ENCODE results near the gene MOB1B.
"Not testable (repeated sequence)": the region's sequence is repeated elsewhere in the genome, so short reads cannot be mapped to it uniquely, and the experiment has no call there.

Gene MOB1B

DNA sequence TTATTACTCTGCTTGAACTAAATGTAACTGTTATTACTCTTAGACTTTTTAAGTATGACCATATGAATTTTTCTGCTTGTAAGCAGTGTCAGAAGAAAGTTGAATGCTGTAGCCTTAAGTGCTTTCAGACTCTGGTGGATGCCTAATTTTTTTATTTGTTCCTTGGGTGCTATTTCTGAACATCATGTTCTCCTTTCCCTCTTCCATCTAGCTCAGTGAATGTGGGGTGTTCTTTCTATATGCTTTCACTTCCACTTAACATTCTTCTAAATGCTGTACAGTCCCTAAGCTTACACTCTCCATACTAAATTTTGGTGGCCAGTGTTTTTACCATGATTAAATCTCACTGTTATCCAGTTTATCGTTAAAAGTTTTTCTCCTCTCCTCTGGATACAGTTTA, 94.9 kb downstream of the MOB1B start:
- TF ChIP-seq, protein P1, sequence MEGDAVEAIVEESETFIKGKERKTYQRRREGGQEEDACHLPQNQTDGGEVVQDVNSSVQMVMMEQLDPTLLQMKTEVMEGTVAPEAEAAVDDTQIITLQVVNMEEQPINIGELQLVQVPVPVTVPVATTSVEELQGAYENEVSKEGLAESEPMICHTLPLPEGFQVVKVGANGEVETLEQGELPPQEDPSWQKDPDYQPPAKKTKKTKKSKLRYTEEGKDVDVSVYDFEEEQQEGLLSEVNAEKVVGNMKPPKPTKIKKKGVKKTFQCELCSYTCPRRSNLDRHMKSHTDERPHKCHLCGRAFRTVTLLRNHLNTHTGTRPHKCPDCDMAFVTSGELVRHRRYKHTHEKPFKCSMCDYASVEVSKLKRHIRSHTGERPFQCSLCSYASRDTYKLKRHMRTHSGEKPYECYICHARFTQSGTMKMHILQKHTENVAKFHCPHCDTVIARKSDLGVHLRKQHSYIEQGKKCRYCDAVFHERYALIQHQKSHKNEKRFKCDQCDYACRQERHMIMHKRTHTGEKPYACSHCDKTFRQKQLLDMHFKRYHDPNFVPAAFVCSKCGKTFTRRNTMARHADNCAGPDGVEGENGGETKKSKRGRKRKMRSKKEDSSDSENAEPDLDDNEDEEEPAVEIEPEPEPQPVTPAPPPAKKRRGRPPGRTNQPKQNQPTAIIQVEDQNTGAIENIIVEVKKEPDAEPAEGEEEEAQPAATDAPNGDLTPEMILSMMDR (IDR thresholded peaks at IDR 0.05; ENCODE audit: low read depth, low read length): no peak
- H3K4me3 ChIP-seq (replicated peaks in 1 of 2; ENCODE audit: low read depth in 2 of 2, low read length in 2 of 2): no peak overlapping the region
- no peak for DNase-seq (ENCODE audit: low read depth in 2 of 2)

DNA sequence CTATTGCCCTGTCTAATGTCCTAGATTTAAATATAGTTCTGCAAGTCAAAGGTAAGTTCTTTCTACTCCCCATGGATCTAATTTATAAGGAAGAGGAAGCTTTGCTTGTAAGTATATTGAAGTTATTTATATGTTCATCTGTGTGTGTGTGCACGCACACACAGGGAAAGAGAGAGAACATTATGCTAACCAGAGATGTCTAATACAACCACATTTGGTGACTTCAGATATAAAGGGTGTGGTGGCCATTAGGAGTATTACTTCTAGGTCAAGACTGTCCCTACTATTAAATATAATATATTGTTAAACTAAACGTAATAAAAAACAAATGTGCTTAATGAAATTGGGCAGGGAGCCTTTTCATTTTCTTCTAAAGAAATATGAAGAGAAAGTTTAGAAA, 95.4 kb downstream of the MOB1B start:
- no peak for DNase-seq (ENCODE audit: low read depth in 2 of 2)
- no peak overlapping the region for H3K4me3 ChIP-seq (replicated peaks in 1 of 2; ENCODE audit: low read depth in 2 of 2, low read length in 2 of 2)
- TF ChIP-seq, protein P1 (IDR thresholded peaks at IDR 0.05; ENCODE audit: low read depth, low read length): no peak

DNA sequence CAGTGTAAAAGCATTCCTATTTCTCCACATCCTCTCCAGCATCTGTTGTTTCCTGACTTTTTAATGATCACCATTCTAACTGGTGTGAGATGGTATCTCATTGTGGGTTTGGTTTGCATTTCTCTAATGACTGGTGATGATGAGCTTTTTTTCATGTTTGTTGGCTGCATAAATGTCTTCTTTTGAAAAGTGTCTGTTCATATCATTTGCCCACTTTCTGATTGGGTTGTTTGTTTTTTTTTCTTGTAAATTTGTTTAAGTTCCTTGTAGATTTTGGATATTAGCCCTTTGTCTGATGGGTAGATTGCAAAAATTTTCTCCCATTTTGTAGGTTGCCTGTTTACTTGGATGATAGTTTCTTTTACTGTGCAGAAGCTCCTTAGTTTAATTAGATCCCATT, 97.5 kb downstream of the MOB1B start:
- DNase-seq (ENCODE audit: low read depth in 2 of 2); H3K4me3 ChIP-seq (replicated peaks in 1 of 2; ENCODE audit: low read depth in 2 of 2, low read length in 2 of 2): not testable (repeated sequence)

DNA sequence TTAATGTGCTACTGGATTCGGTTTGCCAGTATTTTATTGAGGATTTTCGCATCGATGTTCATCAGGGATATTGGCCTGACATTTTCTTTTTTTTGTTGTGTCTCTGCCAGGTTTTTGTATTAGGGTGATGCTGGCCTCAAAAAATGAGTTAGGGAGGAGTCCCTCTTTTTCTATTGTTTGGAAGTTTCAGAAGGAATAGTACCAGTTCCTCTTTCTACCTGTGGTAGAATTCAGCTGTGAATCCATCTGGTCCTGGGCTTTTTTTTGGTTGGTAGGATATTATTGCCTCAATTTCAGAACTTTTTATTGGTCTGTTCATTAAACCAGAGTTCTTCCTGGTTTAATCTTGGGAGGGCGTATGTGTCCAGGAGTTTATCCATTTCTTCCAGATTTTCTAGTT, 99.2 kb downstream of the MOB1B start:
- DNase-seq (ENCODE audit: low read depth in 2 of 2): not testable (repeated sequence)

DNA sequence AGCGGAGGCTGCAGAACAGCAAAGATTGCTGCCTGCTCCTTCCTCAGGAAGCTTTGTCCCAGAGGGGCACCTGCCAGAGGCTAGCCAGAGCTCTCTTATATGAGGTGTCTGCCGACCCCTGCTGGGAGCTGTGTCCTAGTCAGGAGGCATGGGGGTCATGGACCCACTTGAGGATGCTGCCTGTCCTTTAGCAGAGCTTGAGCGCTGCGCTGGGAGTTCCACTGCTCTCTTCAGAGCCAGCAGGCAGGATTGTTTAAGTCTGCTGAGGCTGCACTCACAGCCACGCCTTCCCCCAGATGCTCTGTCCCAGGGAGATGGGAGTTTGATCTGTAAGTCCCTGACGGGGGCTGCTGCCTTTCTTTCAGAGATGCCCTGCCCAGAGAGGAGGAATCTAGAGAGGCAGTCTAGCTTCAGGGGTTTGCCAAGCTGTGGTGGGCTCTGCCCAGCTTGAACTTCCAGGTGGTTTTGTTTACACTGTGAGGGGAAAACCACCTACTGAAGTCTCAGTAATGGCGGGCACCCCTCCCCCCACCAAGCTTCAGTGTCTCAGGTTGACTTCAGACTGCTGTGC, 102.2 kb downstream of the MOB1B start:
- no peak overlapping the region for H3K4me3 ChIP-seq (replicated peaks in 1 of 2; ENCODE audit: low read depth in 2 of 2, low read length in 2 of 2)
- TF ChIP-seq, protein P1 (IDR thresholded peaks at IDR 0.05; ENCODE audit: low read depth, low read length): no peak
- no peak for DNase-seq (ENCODE audit: low read depth in 2 of 2)

More for the DNA sequence above, 99.2 kb downstream of the MOB1B start:
- not testable (repeated sequence) for H3K4me3 ChIP-seq (replicated peaks in 1 of 2; ENCODE audit: low read depth in 2 of 2, low read length in 2 of 2)

DNA sequence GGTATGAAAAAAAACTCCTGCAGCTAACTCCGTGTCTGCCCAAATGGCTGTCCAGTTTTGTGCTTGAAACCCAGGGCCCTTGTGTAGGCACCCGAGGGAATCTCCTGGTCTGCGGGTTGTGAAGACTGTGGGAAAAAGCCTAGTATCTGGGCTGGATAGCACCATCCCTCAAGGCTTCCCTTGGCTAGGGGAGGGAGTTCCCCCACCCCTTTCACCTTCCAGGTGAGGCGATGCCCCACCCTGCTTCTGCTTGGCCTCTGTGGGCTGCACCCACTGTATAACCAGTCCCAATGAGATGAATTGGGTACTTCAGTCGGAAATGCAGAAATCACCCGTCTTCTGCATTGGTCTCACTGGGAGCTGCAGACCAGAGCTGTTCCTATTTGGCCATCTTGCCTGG, 102.9 kb downstream of the MOB1B start:
- DNase-seq (ENCODE audit: low read depth in 2 of 2): not testable (repeated sequence)

DNA sequence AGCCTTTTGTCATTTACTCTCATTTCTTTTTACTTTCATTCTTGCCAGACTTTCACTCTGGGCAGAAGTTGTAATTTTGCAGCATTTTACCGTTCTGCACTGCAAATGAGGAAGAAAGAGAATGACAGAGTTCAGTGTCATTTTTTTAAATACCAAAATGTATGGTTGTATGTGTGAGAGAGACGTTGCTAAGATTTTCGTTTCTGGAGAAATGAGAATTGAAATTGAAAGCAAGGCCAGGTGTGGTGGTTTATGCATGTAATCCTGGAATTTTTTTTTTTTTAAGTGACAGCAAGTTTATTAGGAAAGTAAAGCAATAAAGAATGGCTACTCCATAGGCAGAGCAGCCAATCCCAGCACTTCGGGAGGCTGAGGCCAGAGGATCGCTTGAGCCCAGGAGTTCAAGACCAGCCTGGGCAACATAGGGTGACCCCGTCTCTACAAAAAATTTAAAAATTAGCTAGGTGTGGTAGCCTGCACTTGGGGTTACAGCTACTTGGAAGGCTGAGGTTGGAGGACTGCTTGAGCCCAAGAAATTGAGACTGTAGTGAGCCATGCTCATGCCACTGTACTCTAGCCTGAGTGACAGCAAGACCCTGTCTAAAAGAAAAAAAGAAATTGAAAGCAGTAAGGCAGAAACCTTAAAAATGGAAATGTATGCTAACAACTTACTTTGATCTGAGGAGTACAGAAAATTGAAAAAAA, 104.2 kb downstream of the MOB1B start:
- TF ChIP-seq, protein P1 (IDR thresholded peaks at IDR 0.05; ENCODE audit: low read depth, low read length): no peak
- no peak for DNase-seq (ENCODE audit: low read depth in 2 of 2)
- no peak overlapping the region for H3K4me3 ChIP-seq (replicated peaks in 1 of 2; ENCODE audit: low read depth in 2 of 2, low read length in 2 of 2)

More for the DNA sequence above, 102.9 kb downstream of the MOB1B start:
- not testable (repeated sequence) for H3K4me3 ChIP-seq (replicated peaks in 1 of 2; ENCODE audit: low read depth in 2 of 2, low read length in 2 of 2)

DNA sequence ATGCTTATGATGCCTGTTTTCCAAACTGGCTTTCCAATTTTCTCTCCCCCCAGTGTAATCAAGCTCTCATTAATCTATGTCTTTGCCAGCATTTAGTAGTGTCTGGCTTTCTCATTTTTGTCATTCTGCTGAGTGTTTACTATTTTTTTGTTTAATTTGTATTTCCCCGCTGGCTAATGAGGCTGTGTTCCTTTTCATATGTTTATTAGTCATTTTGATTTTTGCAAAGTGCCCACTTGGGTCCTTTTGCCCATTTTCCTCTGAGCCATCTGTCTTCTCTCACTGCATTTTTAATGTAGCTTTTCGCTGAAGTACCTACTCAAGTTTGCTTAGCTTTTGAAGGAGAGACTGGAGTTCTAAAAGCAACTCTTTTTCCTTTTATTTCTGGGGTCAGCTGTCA, 106.0 kb downstream of the MOB1B start:
- H3K4me3 ChIP-seq (replicated peaks in 1 of 2; ENCODE audit: low read depth in 2 of 2, low read length in 2 of 2): no peak overlapping the region
- TF ChIP-seq, protein P1 (IDR thresholded peaks at IDR 0.05; ENCODE audit: low read depth, low read length): no peak
- no peak for DNase-seq (ENCODE audit: low read depth in 2 of 2)

Measured in cardiac fibroblast (primary cell).